HG03439 (cell line): ENCODE results near the gene RBBP9.
"Not testable (repeated sequence)": the region's sequence is repeated elsewhere in the genome, so short reads cannot be mapped to it uniquely, and the experiment has no call there.

ENCODE experiments used
- ATAC-seq: cut with Tn5 transposase; IDR thresholded peaks from one replicate; pipeline ENCODE4 v1.9.1; 2021; ENCODE audit warnings: mild to moderate bottlenecking, moderate library complexity; ENCODE audit not compliant: unreplicated experiment

Gene RBBP9

DNA sequence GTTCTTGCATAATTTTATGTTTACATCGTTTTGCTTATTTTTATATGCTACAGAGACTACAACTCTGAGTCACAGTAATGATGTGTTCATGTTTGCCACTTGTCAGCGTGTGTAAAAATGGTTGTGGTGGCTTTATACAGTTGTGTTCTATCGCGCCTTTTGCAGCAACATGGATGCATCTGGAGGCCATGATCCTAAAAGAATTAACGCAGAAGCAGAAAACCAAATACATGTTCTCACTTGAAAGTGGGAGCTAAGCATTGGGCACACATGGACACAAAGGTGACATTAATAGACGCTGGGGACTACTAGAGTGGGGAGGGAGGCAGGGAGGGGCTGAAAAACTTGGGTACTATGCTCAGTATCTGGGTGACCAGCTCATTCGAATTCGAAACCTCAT lies 9.7 kb upstream of the RBBP9 start:
- no peak for ATAC-seq

- ATAC-seq, result no peak
These were observed 7.5 kb upstream of the RBBP9 start for GRCh38 chr20:18504479-18505060.

- not testable (repeated sequence) for ATAC-seq
These were observed 4.6 kb upstream of the RBBP9 start for GRCh38 chr20:18501672-18502071.

GRCh38 chr20:18497603-18498002 lies 578 bp upstream of the RBBP9 start:
- ATAC-seq, result no peak

DNA sequence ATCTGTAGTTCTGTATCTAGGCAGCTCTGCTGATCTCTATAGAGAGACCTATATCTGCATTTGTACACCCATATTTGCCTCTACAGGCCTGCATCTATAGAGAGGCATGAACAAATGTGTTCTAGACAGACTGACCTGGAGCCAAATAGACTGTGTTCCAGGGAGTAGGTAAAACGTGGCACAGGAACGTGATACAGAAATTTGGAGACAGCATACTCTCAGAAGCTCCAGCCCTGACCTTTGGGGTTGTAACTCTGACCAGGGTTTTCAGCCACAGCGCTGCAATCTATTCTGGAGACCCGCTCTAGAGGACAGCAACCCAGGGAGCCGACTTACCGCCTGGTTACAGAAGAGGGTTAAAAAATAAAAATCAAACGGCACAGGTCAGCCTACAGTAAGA lies 983 bp downstream of the RBBP9 start:
- ATAC-seq, result no peak

- ATAC-seq, result no peak
These were observed 8.7 kb downstream of the RBBP9 start for GRCh38 chr20:18488301-18488700.

DNA sequence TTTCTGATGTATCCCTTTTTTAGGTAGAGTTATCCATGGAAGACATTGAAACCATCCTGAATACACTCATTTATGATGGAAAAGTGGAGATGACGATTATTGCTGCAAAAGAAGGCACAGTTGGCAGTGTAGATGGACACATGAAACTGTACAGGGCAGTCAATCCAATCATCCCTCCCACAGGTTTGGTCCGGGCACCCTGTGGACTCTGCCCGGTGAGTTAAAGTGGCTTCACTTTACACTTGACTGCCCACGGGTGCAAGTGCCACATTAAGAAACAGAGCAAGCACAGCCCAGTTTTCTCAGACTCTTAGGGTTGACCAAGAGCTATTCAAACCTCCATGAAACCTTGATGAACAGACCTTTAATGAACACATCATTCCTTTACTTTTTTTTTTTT lies 15.4 kb downstream of the RBBP9 start:
- ATAC-seq, result no peak

GRCh38 chr20:18477821-18478220 lies 19.2 kb downstream of the RBBP9 start:
- ATAC-seq, result no peak

- ATAC-seq, result no peak
These were observed 19.8 kb downstream of the RBBP9 start for GRCh38 chr20:18477218-18477617.

DNA sequence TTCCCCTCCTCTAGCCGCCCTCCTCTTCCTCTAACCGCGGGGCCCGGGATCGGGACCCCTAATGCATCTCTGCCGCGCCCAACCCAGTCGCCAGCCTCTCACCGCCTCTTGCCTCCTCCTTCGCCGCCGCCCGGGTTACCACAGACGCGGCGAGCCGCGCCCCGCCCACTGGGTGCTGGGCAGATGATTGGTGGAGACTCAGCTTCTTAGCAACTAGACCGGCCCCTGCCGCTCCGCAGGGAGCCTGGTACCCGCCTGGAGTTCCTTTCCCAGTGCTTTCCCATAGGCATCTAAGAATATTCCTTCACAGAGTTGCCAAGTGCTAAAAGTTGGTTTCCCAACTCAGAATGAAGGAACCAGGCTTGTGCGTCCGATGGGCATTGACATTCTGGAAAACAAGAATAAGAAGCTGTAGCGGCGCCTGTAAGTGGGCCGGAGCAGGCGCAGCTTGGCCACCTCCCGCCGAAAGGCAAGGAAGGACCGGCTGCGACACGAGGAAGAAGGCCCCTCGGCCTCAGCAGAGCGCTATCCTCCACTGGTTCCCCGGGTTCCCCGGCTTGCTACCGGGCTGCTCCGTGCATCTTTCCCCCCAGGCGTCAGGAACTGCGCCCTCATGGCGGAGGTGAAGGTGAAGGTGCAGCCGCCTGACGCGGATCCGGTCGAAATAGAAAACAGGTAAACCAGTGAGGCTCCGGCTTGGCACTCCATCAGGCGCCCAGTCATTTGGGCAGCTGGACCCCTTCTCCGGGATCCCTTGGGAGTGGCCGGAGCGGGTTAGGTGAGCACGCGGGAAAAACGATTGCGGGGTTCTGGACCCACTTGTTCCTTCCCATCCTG lies 29.9 kb downstream of the RBBP9 start, which contains the start of the genes DZANK1 and POLR3F:
Gene DZANK1 (minus strand): TSS at position 137 of the 837 bp plus-strand sequence. CDS start 1,672 bp downstream, outside the sequence.
Gene POLR3F (plus strand): TSS at position 497 of the 837 bp plus-strand sequence. CDS start 117 bp downstream, at position 614.
- ATAC-seq, result peak; percentile 96

DNA sequence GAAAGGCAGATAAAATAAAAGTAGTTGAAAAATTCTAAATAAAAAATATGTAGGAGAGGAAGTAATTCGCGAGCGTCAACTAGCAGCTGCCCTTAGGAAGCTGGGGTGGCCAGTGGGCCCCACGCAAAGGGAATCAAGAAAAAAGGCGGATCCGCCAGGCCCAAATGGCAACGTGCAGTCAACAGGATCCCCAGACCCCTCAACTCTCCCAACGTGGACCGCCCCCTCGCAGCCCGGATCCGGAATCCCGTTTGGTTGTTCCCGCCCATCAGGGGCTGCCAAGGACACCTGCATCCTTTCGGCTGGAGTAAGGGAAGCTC lies 30.5 kb downstream of the RBBP9 start:
- ATAC-seq, result peak; percentile 30

- ATAC-seq, result no peak
These were observed 31.4 kb downstream of the RBBP9 start for GRCh38 chr20:18465536-18466200.

- ATAC-seq, result no peak
These were observed 40.4 kb downstream of the RBBP9 start for GRCh38 chr20:18456600-18456999.

DNA sequence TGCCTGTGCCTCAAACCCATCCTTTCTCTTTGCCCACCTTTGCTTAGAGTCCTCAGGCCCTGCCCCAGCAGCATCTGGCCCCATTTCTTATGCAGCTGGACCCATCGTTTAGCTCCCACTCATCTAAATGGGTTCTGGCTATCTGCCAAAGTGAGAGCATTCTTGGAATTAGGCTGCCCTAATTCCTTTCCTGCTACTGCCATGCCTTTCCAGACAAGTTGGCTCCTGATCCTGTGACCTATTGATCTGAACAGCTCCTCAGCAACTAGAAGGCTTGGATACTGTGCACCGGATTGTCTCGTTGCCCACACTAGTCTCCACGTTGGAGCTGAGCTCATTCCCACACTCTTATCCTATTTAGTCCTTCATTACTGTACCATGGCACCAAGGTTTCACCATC lies 53.1 kb downstream of the RBBP9 start:
- no peak for ATAC-seq

- no peak for ATAC-seq
These were observed 56.6 kb downstream of the RBBP9 start for GRCh38 chr20:18440403-18440802.

DNA sequence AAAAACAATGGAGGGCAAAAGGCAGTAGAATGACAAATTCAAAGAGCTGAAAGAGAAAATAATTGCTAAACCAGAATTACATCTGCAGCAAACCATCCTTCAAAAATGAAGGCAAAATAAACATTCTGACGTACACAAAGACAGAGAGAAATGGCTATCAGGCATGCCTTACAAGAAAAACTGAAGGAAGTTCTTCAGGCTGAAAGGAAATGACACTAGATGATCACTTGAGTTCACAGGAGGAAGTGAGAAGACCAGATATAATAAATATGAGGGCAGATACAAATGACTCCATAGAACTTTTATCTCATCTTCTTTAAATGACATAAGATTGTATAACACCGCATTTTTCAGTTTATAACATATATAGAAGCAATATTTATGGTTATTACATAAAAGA lies 60.2 kb downstream of the RBBP9 start:
- no peak for ATAC-seq
